HG02610 (cell line): ENCODE measurements around the gene PER1.

Experiments
- ATAC-seq: cut with Tn5 transposase; IDR thresholded peaks from one replicate; pipeline ENCODE4 v1.9.1; 2021; ENCODE audit warnings: mild to moderate bottlenecking, moderate library complexity; ENCODE audit not compliant: unreplicated experiment

PER1 gene, protein sequence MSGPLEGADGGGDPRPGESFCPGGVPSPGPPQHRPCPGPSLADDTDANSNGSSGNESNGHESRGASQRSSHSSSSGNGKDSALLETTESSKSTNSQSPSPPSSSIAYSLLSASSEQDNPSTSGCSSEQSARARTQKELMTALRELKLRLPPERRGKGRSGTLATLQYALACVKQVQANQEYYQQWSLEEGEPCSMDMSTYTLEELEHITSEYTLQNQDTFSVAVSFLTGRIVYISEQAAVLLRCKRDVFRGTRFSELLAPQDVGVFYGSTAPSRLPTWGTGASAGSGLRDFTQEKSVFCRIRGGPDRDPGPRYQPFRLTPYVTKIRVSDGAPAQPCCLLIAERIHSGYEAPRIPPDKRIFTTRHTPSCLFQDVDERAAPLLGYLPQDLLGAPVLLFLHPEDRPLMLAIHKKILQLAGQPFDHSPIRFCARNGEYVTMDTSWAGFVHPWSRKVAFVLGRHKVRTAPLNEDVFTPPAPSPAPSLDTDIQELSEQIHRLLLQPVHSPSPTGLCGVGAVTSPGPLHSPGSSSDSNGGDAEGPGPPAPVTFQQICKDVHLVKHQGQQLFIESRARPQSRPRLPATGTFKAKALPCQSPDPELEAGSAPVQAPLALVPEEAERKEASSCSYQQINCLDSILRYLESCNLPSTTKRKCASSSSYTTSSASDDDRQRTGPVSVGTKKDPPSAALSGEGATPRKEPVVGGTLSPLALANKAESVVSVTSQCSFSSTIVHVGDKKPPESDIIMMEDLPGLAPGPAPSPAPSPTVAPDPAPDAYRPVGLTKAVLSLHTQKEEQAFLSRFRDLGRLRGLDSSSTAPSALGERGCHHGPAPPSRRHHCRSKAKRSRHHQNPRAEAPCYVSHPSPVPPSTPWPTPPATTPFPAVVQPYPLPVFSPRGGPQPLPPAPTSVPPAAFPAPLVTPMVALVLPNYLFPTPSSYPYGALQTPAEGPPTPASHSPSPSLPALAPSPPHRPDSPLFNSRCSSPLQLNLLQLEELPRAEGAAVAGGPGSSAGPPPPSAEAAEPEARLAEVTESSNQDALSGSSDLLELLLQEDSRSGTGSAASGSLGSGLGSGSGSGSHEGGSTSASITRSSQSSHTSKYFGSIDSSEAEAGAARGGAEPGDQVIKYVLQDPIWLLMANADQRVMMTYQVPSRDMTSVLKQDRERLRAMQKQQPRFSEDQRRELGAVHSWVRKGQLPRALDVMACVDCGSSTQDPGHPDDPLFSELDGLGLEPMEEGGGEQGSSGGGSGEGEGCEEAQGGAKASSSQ (N-terminal part only)

DNA sequence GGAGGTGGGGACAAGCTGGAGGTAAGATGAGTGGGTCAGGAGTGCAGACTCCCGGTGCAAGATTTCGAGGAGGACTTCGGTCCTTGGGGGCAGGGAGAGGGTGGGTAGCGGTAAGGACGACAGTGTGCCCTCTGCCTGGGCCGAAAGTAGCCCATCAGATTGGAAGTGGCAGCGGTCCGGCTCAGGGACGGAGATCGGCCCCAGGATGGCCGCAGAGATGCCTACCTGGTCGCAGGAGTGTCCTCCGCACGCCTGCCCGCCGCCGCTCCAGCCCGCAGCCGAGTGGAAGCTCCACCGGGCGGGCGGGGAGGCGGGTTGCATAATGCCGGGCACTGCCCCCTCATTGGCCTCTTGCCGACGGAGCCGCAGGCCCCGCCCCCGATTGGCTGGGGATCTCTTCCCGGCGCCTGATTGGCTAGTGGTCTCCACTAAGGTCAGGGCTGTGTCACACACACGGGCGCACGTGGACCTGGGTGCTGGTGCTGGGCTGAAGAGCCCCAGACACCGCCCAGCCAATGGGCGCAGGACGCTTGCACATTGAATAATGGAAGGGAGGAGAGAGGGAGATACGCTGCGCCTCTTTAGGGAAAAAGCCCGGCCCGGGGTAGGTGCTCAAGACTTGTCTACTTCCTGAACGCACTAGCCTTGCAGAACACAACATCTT lies at the start of gene PER1:
PER1 (minus strand) TSS at position 293 of the 664 bp plus-strand sequence. CDS start 1,698 bp downstream, outside the sequence.
- peak; percentile 22 for ATAC-seq

- ATAC-seq, result peak; percentile 33
Observed at GRCh38 chr17:8192070-8192815, 40.0 kb upstream of the PER1 start.

DNA sequence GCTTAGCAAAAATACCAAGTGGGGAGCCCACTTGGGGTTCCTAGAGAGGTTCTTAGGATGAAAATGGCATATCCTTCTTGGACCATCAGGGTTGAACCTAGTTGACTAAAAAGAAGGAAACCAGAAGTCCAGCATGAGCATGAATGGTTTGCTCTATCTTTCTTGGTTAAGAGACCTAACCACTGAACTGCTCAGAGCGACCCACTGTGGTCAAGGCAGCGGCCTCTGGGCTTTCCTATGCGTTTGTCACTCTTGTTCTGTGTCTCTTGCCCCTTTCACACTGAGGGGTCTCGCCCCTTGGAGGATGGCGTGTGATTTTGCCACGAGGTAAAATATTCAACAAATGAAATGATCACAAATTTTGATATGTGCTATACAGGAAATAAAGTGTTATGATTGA lies 38.3 kb upstream of the PER1 start:
- no peak for ATAC-seq

- ATAC-seq, result peak; percentile 55
Observed at GRCh38 chr17:8189711-8190477, 37.7 kb upstream of the PER1 start, which contains the start of gene BORCS6. TSS of gene BORCS6 (minus strand) at chr17:8190180. CDS start at chr17:8190140, 40 bp downstream.

DNA sequence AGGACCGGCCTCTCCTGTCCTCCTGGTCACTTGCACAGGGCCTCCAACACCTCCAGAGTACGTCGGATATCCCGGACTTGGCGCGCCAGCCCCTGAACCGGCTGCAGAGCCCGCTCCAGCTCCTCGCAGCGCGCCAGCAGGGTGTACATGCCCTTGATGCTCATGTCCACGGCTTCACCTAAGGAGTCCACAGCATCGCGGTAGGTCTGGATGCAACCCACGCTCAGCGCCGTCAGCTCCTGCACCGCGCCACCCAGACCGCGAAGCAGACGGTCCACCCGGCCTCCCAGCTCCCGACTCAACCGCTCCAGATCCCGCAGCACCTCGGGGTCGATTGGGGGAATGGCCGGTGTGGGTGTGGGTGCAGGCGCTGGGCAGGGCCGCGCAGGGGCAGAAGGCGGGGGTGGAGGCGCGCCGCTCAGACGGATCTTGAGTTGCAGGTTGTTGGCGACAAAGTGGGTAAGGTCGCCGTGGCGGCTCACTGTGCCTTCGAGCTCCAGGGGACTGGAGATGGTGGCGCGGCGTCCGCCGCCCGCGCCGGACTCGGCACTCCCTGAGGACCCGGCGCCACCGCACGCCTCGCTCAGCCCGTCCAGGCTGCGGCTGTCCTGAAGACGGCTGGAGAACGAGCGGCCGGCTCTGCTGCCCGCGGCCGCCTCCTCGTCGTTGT lies 37.0 kb upstream of the PER1 start:
- no peak for ATAC-seq

GRCh38 chr17:8188263-8188839 lies 36.1 kb upstream of the PER1 start:
- ATAC-seq, result no peak

- no peak for ATAC-seq
Observed at GRCh38 chr17:8187517-8188262, 35.5 kb upstream of the PER1 start.

- ATAC-seq, result no peak
Observed at GRCh38 chr17:8186787-8187516, 34.7 kb upstream of the PER1 start.

GRCh38 chr17:8186446-8186786 lies 34.2 kb upstream of the PER1 start:
- ATAC-seq, result no peak

DNA sequence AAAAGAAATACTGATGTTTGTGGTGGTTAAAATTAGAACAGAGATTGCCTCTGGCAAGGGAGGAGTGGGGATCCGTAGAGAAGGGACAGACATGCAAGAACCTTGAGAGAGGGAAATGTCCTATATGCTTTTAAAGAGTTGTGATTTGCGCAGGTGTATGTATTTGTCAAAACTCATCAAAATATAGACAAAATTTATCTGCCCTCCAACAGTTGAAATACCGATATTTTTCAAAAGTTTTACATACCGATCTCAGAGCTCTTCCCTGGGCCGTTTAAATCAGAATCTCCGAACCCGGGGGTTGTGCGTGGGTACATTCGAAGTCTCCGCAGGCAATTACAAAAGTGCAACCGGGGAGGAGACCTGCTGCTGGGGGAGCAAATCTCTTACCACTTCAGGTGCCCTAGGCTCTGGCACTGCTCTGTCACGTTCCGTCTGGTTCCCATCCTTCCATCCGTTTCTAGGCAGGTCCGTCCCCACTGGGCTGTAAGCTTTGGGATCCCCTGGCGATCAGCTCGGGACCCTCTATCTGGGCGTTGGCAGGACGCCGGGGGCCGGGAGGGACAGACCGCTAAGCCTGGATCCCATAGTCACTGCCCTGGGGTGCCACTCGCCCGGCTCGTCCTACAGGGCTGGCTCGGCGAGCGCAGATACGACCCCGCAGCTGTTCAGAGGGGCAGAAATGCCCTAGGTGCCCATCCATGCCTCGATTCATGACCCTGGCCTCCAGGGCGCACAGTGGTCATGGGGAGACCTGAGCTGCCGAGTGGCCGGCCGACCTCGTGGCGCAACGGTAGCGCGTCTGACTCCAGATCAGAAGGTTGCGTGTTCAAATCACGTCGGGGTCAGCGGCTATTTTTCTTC lies 33.6 kb upstream of the PER1 start:
- ATAC-seq, result no peak

- ATAC-seq, result no peak
Observed at GRCh38 chr17:8176998-8177731, 25.0 kb upstream of the PER1 start.

- ATAC-seq, result peak; percentile 35
Observed at GRCh38 chr17:8176197-8176940, 24.2 kb upstream of the PER1 start, which contains the start of gene TMEM107. TSS of gene TMEM107 (minus strand) at chr17:8176380. CDS start at chr17:8176286, 94 bp downstream.

- ATAC-seq, result peak; percentile 2
Observed at GRCh38 chr17:8175795-8176196, 23.6 kb upstream of the PER1 start.

GRCh38 chr17:8173871-8174322 lies 21.7 kb upstream of the PER1 start:
- ATAC-seq, result no peak
